T-cell (primary cell): ENCODE results near the gene TPM4. TPM values are rescaled to one million over a fixed set of nuclear protein-coding genes. Genes with fewer than 3 reads are reported as not detected.
A peak's percentile ranks its signal among the peaks of the same experiment; 100 is the strongest.
"Not testable (repeated sequence)": the region's sequence is repeated elsewhere in the genome, so short reads cannot be mapped to it uniquely, and the experiment has no call there.

Experiments used
- ATAC-seq, 4 experiments: fragments of 200-7000 bp in 3 of 4; fragments of 150-1000 bp in 1 of 4; cut with Tn5 transposase; replicated peaks in 1 of 4; 1 replicate in 3 of 4; 2 replicates in 1 of 4; pipeline ENCODE4 v1.10.0; 2021; ENCODE audit warnings: moderate library complexity in 3 of 4, mild to moderate bottlenecking in 2 of 4, moderate number of reproducible peaks in 1 of 4
- CTCF ChIA-PET, 2 donors: fragments of 300-600 bp; sonication (Branson Sonifier 250); formaldehyde crosslinking; loops; one replicate each; lab custom pipeline; 2022; ENCODE audit warnings: antibody characterized with exemption in 2 of 2; lab: Charles Lee
- POLR2A ChIA-PET, 2 donors: fragments of 300-600 bp; sonication (Branson Sonifier 250); formaldehyde crosslinking; loops; one replicate each; lab custom pipeline; 2022; ENCODE audit warnings: antibody characterized with exemption in 2 of 2; lab: Charles Lee
- DNase-seq, 35 experiments: peaks; one replicate each; pipeline versions ENCODE4 v3.0.0 to v3.0.0-alpha.2; 2013 to 2023
- H3K27ac ChIP-seq: one replicate; pipeline ENCODE4 v1.5.1; 2013; ENCODE audit warnings: low read length
- H3K27me3 ChIP-seq, 2 experiments: replicated peaks in 1 of 2; 1 replicate in 1 of 2; 2 replicates in 1 of 2; pipeline versions ENCODE4 v1.6.1 to v1.7.0; 2013; ENCODE audit warnings: low read length in 1 of 2, mixed read lengths in 1 of 2; ENCODE audit not compliant: control insufficient read depth in 2 of 2, insufficient read depth in 2 of 2; ENCODE audit errors: extremely low read depth in 1 of 2
- H3K36me3 ChIP-seq, 2 donors: 1 replicate in 1 of 2; 2 replicates in 1 of 2; pipeline versions ENCODE4 v1.6.1 to v1.7.0; 2013; ENCODE audit warnings: low read length in 1 of 2; ENCODE audit not compliant: control insufficient read depth in 2 of 2, insufficient read depth in 1 of 2; ENCODE audit errors: extremely low read depth in 1 of 2
- H3K4me1 ChIP-seq, 2 experiments: 1 replicate in 1 of 2; 2 replicates in 1 of 2; pipeline versions ENCODE4 v1.6.1 to v1.7.0; 2013; ENCODE audit warnings: low read length in 2 of 2, mixed read lengths in 1 of 2; ENCODE audit not compliant: insufficient read depth in 2 of 2, control insufficient read depth in 1 of 2; ENCODE audit errors: extremely low read depth in 1 of 2
- H3K4me3 ChIP-seq, 2 donors: 1 replicate in 1 of 2; 2 replicates in 1 of 2; pipeline versions ENCODE4 v1.5.1 to v1.7.0; 2013; ENCODE audit warnings: mild to moderate bottlenecking in 2 of 2, low read length in 1 of 2, moderate library complexity in 1 of 2; ENCODE audit not compliant: control insufficient read depth in 1 of 2; ENCODE audit errors: extremely low read depth in 1 of 2
- H3K9me3 ChIP-seq: 2 replicates; pipeline ENCODE4 v1.7.0; 2013
- H3K27ac Mint-ChIP-seq, 2 donors: one replicate each; pipeline ENCODE4 v1.8.0; 2020 to 2021; ENCODE audit warnings: mild to moderate bottlenecking in 2 of 2, mixed read lengths in 2 of 2
- H3K27me3 Mint-ChIP-seq, 2 donors: one replicate each; pipeline ENCODE4 v1.8.0; 2021 to 2022; ENCODE audit warnings: mixed read lengths in 2 of 2
- H3K36me3 Mint-ChIP-seq: one replicate; pipeline ENCODE4 v1.8.0; 2021; ENCODE audit warnings: mixed read lengths
- H3K4me1 Mint-ChIP-seq, 3 donors: one replicate each; pipeline ENCODE4 v1.8.0; 2020 to 2022; ENCODE audit warnings: mixed read lengths in 3 of 3, mild to moderate bottlenecking in 1 of 3
- H3K4me3 Mint-ChIP-seq, 3 donors: one replicate each; pipeline ENCODE4 v1.8.0; 2020 to 2022; ENCODE audit warnings: mild to moderate bottlenecking in 3 of 3, mixed read lengths in 3 of 3, moderate library complexity in 3 of 3
- H3K9me3 Mint-ChIP-seq, 3 donors: one replicate each; pipeline ENCODE4 v1.8.0; 2020 to 2022; ENCODE audit warnings: mixed read lengths in 3 of 3
- WGBS: methylation state at CpG from one replicate; pipeline ENCODE4 v1.1.5; 2013; ENCODE audit warnings: missing lambda C conversion rate; ENCODE audit not compliant: insufficient coverage; 5-methylcytosine and 5-hydroxymethylcytosine counted together
- total RNA-seq, 35 experiments: library from RNA in 6 of 35; stranded (reverse) in 6 of 35; fragments of 120-200 nt in 1 of 35; gene quantifications; one replicate each; pipeline versions ENCODE4 v1.2.1 to v1.2.4 and lab custom pipeline; 2013 to 2026

The TPM4 gene
- total RNA-seq (100 to 1,000 TPM in 2 of 5 donors, 10 to 100 TPM in 3; 83.6 to 189 (median 99.5) TPM), total RNA-seq (lab: John Stamatoyannopoulos, UW) (82.9 to 385 (median 179) reads per million in 29 experiments)
- total RNA-seq (2013), result 112 TPM

- Mint-ChIP-seq H3K27ac (peak within 1 kb of the TSS; percentile 95 to 99), H3K27me3 (no peaks in the 10 kb centered on the region), H3K36me3 (peaks cover 3% of the 10 kb centered on the region), H3K9me3 (no peaks in the 10 kb centered on the region), H3K4me1 (peaks cover 74 to 79% (median 79%) of the 10 kb centered on the region in 3 donors), H3K4me3 (peak within 1 kb of the TSS; percentile 75 to 95 (median 86))
- ChIA-PET CTCF (interaction anchor here in 1 of 2 donors (0.7 to 1.1 kb wide), 4 partner anchors 10 to 999 kb away, joined by 3 to 6 read pairs (median 3); partner anchors contain the start of gene HAUS8), POLR2A (interaction anchor here in 1 of 2 donors (0.6 kb wide), 1 partner anchor 697 kb away, joined by 3 read pairs; no protein-coding TSS in a partner anchor)
- H3K27me3 ChIP-seq, result no peaks in the 10 kb centered on the region
- ATAC-seq (peak; percentile 29 to 54 (median 40)), DNase-seq (peak; percentile 40 to 89 (median 62))
- WGBS, result under 1% methylated on average over 88 of the region's 101 CpGs
- peak within 1 kb of the TSS; percentile 74 to 96 for H3K4me3 ChIP-seq
- H3K36me3 ChIP-seq, result peaks cover 4 to 7% of the 10 kb centered on the region in 2 donors
- H3K9me3 ChIP-seq, result no peaks in the 10 kb centered on the region
- H3K27ac ChIP-seq, result peak within 1 kb of the TSS; percentile 93
- H3K4me1 ChIP-seq, result peaks cover 38 to 79% of the 10 kb centered on the region in 2 experiments
Measured at GRCh38 chr19:16076154-16076957, at the start of gene TPM4. TSS of gene TPM4 (plus strand) at chr19:16076495. CDS start at chr19:16076566, 71 bp downstream.

- H3K4me3 Mint-ChIP-seq, result no peak overlapping the region
- CTCF ChIA-PET, result interaction anchor here in 1 of 2 donors (0.7 kb wide), 1 partner anchor 267 kb away, joined by 13 read pairs; no protein-coding TSS in a partner anchor
Measured at GRCh38 chr19:16026756-16027155, 49.5 kb upstream of the TPM4 start.

GRCh38 chr19:16027528-16027927 lies 48.8 kb upstream of the TPM4 start:
- DNase-seq (peak in 1 of 35 experiments; percentile 15), ATAC-seq (no peak)
- Mint-ChIP-seq H3K4me1 (no peaks in the 10 kb centered on the region), H3K27ac (no peak overlapping the region), H3K9me3 (no peaks in the 10 kb centered on the region), H3K4me3 (no peak overlapping the region), H3K36me3 (no peaks in the 10 kb centered on the region), H3K27me3 (peaks cover 0 to 3% of the 10 kb centered on the region in 2 donors)
- H3K4me3 ChIP-seq, result no peak overlapping the region
- POLR2A ChIA-PET, result no interaction called here
- CTCF ChIA-PET, result interaction anchor here in 1 of 2 donors (0.6 kb wide), 1 partner anchor 773 kb away, joined by 3 read pairs; no protein-coding TSS in a partner anchor
- H3K27ac ChIP-seq, result no peak overlapping the region
- H3K4me1 ChIP-seq, result no peaks in the 10 kb centered on the region
- WGBS, result 48% methylated on average over 4 of the region's 6 CpGs
- H3K9me3 ChIP-seq, result no peaks in the 10 kb centered on the region
- no peaks in the 10 kb centered on the region for H3K36me3 ChIP-seq
- H3K27me3 ChIP-seq, result peaks cover 0 to 4% of the 10 kb centered on the region in 2 experiments

More at GRCh38 chr19:16026756-16027155, 49.5 kb upstream of the TPM4 start:
- H3K27me3 Mint-ChIP-seq, result peaks cover 0 to 3% of the 10 kb centered on the region in 2 donors
- ATAC-seq, result no peak
- H3K27ac ChIP-seq, result no peak overlapping the region
- H3K27me3 ChIP-seq, result no peaks in the 10 kb centered on the region
- no peak for DNase-seq
- H3K36me3 ChIP-seq, result no peaks in the 10 kb centered on the region
- WGBS, result 85% methylated on average over 6 of the region's 7 CpGs
- no peaks in the 10 kb centered on the region for H3K9me3 Mint-ChIP-seq
- no peak overlapping the region for H3K4me3 ChIP-seq
- no peak overlapping the region for H3K27ac Mint-ChIP-seq
- no peaks in the 10 kb centered on the region for H3K4me1 Mint-ChIP-seq
- POLR2A ChIA-PET, result interaction anchor here in 1 of 2 donors (0.6 kb wide), 1 partner anchor 63 kb away, joined by 3 read pairs; no protein-coding TSS in a partner anchor
- H3K9me3 ChIP-seq, result no peaks in the 10 kb centered on the region
- no peaks in the 10 kb centered on the region for H3K36me3 Mint-ChIP-seq
- no peaks in the 10 kb centered on the region for H3K4me1 ChIP-seq

GRCh38 chr19:16030155-16030554 lies 46.1 kb upstream of the TPM4 start:
- H3K27ac ChIP-seq, POLR2A ChIA-PET, H3K27ac Mint-ChIP-seq, H3K9me3 Mint-ChIP-seq, H3K9me3 ChIP-seq, H3K27me3 ChIP-seq, H3K4me3 Mint-ChIP-seq, H3K4me3 ChIP-seq, H3K27me3 Mint-ChIP-seq, ATAC-seq, DNase-seq, H3K36me3 Mint-ChIP-seq, H3K4me1 ChIP-seq, H3K4me1 Mint-ChIP-seq, H3K36me3 ChIP-seq: not testable (repeated sequence)
- CTCF ChIA-PET, result interaction anchor here in 1 of 2 donors (0.7 kb wide), 1 partner anchor 28 kb away, joined by 5 read pairs; no protein-coding TSS in a partner anchor
- 91% methylated on average over 7 of the region's 12 CpGs for WGBS

- CTCF ChIA-PET, result no interaction called here
- 84% methylated on average over 13 of the region's 13 CpGs for WGBS
- no peak overlapping the region for H3K27ac Mint-ChIP-seq
Measured at GRCh38 chr19:16030964-16031871, 45.1 kb upstream of the TPM4 start.

GRCh38 chr19:16031872-16032200 lies 44.5 kb upstream of the TPM4 start:
- no peak for ATAC-seq
- no peak overlapping the region for H3K27ac Mint-ChIP-seq
- WGBS, result 94% methylated on average over 8 of the region's 8 CpGs
- H3K4me3 Mint-ChIP-seq, result no peak overlapping the region
- POLR2A ChIA-PET, result no interaction called here
- no peaks in the 10 kb centered on the region for H3K9me3 Mint-ChIP-seq
- Histone ChIP-seq H3K4me1 (no peaks in the 10 kb centered on the region), H3K27ac (no peak overlapping the region), H3K4me3 (no peak overlapping the region), H3K27me3 (peaks cover 0 to 5% of the 10 kb centered on the region in 2 experiments), H3K9me3 (no peaks in the 10 kb centered on the region), H3K36me3 (no peaks in the 10 kb centered on the region)
- H3K27me3 Mint-ChIP-seq, result no peaks in the 10 kb centered on the region
- no peaks in the 10 kb centered on the region for H3K4me1 Mint-ChIP-seq
- no peak for DNase-seq
- H3K36me3 Mint-ChIP-seq, result no peaks in the 10 kb centered on the region
- CTCF ChIA-PET, result no interaction called here

More at GRCh38 chr19:16030964-16031871, 45.1 kb upstream of the TPM4 start:
- POLR2A ChIA-PET, result interaction anchor here in 1 of 2 donors (0.6 kb wide), 1 partner anchor 115 kb away, joined by 4 read pairs; no protein-coding TSS in a partner anchor
- no peaks in the 10 kb centered on the region for H3K27me3 Mint-ChIP-seq
- Histone ChIP-seq H3K4me1 (no peaks in the 10 kb centered on the region), H3K4me3 (no peak overlapping the region), H3K9me3 (no peaks in the 10 kb centered on the region), H3K27ac (no peak overlapping the region), H3K36me3 (no peaks in the 10 kb centered on the region), H3K27me3 (peaks cover 0 to 5% of the 10 kb centered on the region in 2 experiments)
- no peak overlapping the region for H3K4me3 Mint-ChIP-seq
- H3K4me1 Mint-ChIP-seq, result no peaks in the 10 kb centered on the region
- DNase-seq (no peak), ATAC-seq (no peak)
- no peaks in the 10 kb centered on the region for H3K9me3 Mint-ChIP-seq
- no peaks in the 10 kb centered on the region for H3K36me3 Mint-ChIP-seq
